Measurements from ENCODE around the gene SAV1. TPM values are rescaled to one million over a fixed set of nuclear protein-coding genes. Genes with fewer than 3 reads are reported as not detected.
"Not testable (repeated sequence)": the region's sequence is repeated elsewhere in the genome, so short reads cannot be mapped to it uniquely, and the experiment has no call there.

The SAV1 gene
- total RNA-seq, 1 donor from 2014 or later, result 5.9 TPM

DNA sequence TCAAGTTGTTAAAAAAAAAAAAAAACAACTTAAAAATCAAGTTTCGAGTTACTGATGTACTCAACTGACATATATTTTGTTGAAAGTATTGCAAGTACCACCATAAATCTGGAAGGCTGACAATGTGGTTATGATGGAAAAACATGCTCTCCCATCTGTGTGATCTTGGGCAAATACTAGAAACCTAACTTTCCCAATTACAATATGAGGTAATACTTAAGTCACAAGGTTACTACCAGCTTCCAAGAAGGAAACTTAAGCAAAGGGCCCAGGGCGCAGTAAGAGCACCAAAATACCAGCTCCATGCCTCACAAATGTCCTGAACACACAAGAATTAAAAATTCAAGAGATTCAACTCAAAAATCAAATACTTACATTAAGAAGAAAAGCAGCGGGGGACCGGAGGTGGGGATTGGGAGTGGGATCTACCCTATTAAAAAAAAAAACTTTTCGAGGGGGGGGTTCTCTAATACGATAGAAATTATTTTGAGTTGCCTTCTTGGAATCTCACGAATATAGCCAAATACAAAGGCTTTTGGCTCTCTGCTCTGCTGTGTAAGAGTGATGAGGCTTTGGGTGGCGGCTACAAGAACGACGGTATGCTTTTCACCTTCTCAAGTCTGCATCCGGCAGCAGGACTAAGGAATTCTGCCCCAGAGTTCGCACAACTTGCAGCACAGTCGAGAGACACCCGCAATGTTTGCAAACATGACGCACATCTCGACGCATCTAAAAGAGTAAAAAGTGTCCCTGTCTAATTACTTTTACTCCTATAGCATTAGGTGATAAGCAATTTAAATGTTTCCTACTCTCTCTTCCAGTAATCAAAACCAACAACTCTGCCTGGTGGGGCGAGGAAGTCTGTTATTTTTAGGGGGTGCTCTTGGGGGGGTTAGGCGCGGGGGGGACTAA, 1.1 kb downstream of the SAV1 start:
- intact Hi-C loops (cut with micrococcal nuclease), result loop anchor here (5.0 kb wide), 4 partner anchors 70 to 155 kb away; partner anchors contain the start of gene ATL1

DNA sequence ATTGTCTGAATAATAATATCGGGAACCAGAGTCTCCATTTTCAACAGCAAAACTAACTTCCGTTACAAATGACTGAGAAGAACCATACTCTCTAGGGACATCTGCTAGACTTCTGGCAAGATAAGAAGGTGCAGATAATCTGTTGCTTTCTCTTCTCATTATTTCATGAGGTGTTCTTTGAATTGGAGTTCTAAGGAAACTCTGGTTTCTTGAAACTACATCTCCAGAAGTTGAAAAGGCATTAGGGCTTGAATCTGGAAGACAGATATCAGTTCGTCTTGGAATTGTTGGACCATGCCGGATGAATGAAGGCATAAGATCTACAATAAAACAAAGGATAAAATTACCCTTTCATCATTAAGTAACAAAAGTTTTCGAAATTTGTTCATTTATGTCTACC, 2.8 kb downstream of the SAV1 start:
- intact Hi-C loops (cut with micrococcal nuclease), result loop anchor here (5.0 kb wide), 4 partner anchors 72 to 157 kb away; partner anchors contain the start of gene ATL1

- intact Hi-C loops (cut with micrococcal nuclease), result not testable (repeated sequence)
Measured at GRCh38 chr14:50664579-50664978, 3.5 kb downstream of the SAV1 start.

DNA sequence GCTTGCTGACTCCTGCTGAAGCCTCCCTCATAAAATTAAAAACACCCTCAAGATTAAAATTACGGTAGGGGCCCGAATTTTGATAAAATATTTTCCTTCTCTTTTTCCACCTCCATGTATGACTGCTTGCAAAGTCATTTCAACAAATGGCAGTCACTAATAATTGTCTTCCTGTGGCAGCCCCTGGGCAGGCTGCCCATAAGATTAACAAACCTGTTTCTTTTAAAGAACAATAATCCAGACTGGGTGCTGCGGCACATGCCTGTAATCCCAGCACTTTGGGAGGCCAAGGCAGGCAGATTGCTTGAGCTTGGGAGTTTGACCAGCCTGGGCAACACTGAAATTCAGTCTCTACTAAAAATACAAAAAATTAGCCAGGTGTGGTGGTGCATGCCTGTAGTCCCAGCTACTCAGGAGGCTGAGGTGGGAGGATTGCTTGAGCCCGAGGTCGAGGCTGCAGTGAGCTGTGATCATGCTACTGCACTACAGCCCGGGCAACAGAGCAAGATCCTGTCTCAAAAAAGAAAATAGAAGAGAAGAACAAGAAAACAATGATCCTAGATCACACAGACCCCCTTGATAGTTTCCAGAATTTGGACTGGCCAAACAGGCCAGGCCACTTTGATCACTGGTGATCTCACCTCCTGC, 8.7 kb downstream of the SAV1 start:
- intact Hi-C loops (cut with micrococcal nuclease), result no loop called here

GRCh38 chr14:50658203-50658602, 9.9 kb downstream of the SAV1 start:
- intact Hi-C loops (cut with micrococcal nuclease), result no loop called here

DNA sequence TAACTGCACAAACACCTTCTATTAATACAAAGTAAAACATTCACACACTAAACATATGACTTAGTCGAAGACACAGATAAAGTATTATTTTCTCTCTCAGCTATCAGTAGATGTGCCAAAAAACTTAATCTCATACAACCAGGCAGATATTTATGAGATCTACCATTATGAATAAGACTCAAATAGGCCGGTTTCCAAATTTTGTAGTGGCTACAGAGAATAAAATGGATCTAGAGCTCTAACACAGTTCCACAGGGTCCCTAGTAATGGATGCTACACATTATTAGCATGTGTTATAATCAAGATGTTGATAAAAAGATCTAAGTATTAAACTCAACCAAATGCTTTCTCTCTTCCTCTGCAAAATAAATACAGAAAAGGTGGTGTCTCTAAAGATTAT, 10.4 kb downstream of the SAV1 start:
- intact Hi-C loops (cut with micrococcal nuclease), result no loop called here

DNA sequence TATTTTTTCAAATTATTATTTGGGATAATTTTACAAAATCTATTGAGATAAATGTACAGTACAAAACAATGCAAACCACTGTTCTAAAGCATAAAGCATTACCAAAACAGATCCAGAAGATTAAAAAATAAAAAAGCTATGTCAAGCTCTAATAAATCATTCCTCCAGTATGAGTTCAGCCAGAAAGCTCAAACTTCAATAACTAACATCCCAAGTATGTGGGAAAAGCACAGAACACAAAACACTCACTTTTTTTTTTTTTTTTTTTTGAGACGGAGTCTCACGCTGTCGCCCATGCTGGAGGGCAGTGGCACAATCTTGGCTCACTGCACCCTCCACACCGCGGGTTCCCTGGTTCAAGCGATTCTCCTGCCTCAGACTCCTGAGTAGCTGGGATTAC, 11.3 kb downstream of the SAV1 start:
- intact Hi-C loops (cut with micrococcal nuclease), result no loop called here

GRCh38 chr14:50649691-50650090, 18.4 kb downstream of the SAV1 start:
- intact Hi-C loops (cut with micrococcal nuclease), result no loop called here

DNA sequence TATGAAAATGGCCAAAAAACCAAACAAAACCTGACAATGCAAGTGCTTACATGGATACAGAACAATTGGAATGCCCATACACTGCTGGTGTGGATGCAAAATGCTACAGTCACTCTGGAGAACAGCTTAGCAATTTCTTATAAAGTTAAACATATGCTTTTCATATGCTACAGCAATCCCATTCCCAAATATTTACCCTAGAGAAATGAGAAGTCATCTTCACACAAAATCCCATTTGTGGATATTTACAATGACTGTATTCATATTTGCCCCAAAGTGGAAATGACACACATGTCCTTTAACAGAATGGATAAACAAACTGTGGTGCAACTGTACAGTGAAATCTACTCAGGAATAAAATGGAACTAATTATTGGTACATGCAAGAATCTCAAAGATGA, 20.4 kb downstream of the SAV1 start:
- intact Hi-C loops (cut with micrococcal nuclease), result no loop called here

DNA sequence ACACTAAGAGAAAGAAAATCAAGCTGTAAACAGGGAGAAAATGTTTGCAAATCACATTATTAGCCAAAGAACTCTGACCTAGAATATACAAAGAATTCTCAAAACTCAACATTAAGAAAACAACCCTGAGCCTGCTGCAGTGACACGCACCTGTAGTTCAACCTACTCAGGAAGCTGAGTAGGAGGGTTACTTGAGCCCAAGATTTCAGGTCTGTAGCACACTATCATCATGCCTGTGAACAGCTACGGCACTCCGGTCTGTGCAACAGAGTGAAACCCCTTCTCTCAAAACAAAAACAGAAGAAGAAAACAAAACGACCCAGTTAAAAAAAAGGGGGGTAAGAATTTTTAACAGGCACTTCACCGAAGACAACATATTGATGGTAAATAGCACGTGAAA, 20.8 kb downstream of the SAV1 start:
- intact Hi-C loops (cut with micrococcal nuclease), result no loop called here

DNA sequence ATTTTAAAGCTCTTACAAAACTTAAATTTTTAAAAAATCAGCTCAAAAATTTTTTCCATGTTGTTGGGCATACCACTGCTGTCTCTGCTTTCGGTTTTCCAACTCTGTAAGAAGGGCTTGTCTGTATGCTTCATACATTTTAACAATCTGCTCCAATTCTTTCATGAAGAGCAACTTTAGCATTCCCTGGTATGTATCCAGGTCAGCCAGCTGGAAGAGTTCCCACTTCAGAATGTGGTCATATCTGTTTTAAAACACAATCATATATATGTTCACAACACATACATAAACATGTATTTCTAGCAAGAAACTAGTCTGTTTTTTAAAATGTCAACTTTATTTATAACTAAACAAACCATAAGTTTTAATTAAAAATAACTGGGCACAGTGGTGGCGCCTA, 33.0 kb downstream of the SAV1 start:
- intact Hi-C loops (cut with micrococcal nuclease), result no loop called here

DNA sequence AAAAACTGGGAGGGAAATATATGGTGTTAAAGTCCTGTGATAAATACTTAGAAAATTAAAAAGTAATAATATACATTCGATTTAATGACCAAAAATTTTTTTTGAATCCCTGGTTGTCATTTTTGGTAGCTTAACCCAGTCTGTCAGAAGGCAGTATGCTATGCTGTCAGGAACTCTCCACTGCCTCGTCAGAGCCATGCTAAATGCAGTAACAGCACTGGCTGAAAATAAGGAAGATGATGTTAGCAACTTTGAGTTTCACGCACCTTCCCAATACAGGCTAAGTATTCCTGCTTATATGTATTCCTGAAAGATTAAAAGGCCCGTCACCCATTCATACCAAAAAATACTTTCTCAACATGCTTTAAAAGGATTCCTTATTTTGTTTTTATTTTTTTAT, 34.2 kb downstream of the SAV1 start:
- intact Hi-C loops (cut with micrococcal nuclease), result no loop called here

DNA sequence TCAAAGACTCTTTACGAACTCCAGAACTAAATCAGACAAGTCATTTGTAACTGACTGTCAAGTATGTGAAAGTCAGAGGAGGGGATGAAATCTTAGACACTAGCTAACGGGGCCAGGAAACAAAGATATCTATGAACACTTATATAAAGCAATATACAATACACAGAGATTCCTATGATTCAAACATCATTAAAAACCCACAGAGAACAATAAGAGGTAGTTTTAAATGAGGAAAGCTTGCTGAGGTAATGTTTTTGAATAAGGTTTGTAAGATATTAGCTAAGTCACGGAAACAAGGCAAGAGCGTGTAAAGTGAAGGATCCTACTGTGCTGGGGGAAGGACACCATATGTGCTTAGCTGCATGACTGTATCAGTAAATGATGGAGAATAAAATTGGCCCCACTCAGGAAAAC, 36.7 kb downstream of the SAV1 start:
- intact Hi-C loops (cut with micrococcal nuclease), result no loop called here

GRCh38 chr14:50624947-50625346, 43.2 kb downstream of the SAV1 start:
- intact Hi-C loops (cut with micrococcal nuclease), result not testable (repeated sequence)

DNA sequence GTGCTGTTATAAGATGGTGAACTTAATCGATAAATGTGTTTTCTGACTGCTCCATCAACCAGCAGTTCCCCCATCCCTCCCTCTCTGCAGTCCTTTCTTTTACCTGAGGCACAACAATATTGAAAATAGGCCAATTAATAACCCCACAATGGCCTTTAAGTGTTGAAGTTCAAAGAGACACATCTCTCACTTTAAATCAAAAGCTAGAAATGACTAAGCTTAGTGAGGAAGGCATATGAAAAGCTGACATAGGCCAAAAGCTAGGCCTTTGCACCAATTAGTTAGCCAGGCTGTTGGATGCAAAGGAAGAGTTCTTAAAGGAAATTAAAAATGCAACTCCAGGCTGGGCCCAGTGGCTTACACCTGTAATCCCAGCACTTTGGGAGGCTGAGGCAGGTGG, 43.7 kb downstream of the SAV1 start:
- intact Hi-C loops (cut with micrococcal nuclease), result no loop called here

DNA sequence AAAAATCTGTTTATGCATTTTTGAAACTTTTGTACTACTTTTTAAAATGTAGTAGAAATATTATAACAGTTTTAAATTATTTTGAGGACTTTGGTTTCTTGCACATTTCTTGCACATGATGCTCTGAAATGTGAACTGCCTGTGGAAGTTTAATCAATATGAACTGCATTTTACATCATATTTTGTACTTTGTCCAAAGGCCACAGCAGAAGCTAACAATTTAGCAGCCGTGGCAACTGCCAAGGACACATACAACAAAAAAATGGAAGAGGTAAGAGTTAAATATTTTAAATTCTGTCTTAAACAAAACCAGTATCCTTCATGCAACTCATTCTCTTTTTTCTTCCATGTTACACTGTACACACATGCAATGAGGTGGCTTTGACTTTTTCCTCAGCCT, 45.1 kb downstream of the SAV1 start:
- intact Hi-C loops (cut with micrococcal nuclease), result no loop called here

- intact Hi-C loops (cut with micrococcal nuclease), result no loop called here
Measured at GRCh38 chr14:50620341-50620740, 47.8 kb downstream of the SAV1 start.

DNA sequence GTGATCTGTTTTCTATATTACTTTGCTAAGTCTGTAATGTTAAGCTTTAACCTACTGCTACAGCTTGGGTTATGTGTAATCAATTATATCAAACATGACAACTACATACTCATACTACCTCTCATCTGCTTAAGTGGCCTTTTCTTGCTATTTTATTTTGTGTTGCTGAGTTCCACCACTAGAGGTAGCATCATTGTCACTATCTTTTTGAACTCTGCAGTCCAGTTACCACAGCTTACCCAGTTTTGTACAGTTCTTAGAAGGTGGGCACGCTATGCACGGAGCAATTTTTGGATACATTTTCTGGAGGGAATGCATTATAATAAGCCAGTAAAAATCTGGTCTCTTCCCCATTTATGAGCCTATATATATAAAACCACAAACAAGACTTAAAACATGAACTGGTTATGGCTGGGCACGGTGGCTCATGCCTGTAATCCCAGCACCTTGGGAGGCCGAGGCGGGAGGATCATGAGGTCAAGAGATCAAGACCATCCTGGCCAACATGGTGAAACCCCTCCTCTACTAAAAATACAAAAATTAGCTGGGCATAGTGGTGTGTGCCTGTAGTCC, 48.5 kb downstream of the SAV1 start:
- intact Hi-C loops (cut with micrococcal nuclease), result loop anchor here (1.0 kb wide), 2 partner anchors 159 to 241 kb away; no protein-coding TSS in a partner anchor

- intact Hi-C loops (cut with micrococcal nuclease), result no loop called here
Measured at GRCh38 chr14:50616275-50616674, 51.8 kb downstream of the SAV1 start.

- intact Hi-C loops (cut with micrococcal nuclease), result no loop called here
Measured at GRCh38 chr14:50615552-50615951, 52.6 kb downstream of the SAV1 start.

GRCh38 chr14:50615056-50615455, 53.0 kb downstream of the SAV1 start:
- intact Hi-C loops (cut with micrococcal nuclease), result no loop called here

DNA sequence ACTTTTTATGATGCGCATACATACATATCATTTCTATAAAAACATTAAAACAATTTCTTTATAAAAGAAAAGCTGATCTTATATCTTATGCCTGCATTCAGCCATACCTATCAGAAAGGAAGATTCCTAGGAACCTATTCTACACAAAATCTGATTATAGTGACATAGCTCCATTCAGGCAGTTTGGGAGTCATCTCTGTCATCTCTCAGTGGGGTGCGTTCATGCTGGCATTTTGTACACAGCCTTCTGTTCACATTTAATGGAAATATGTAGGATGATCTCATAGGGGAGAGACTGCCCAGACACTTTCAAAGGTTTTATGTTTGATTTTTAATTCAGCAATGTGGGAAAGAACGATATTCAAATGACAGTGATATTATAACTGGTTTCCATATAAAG, 55.3 kb downstream of the SAV1 start:
- intact Hi-C loops (cut with micrococcal nuclease), result no loop called here
